ENCODE results near the gene RGS14. TPM values are rescaled to one million over a fixed set of nuclear protein-coding genes. Genes with fewer than 3 reads are reported as not detected.
"Not testable (repeated sequence)": the region's sequence is repeated elsewhere in the genome, so short reads cannot be mapped to it uniquely, and the experiment has no call there.

Gene RGS14
- total RNA-seq, 1 donor from 2014 or later: 16.2 TPM

- intact Hi-C loops (cut with DNase I): no loop called here
- ATAC-seq: no peak
- DNase-seq: no peak
- Histone ChIP-seq H3K36me3 (no peaks in the 10 kb centered on the region), H3K9me3 (no peaks in the 10 kb centered on the region), H3K27me3 (ENCODE audit: low read depth) (no peaks in the 10 kb centered on the region), H3K4me1 (peaks cover 9% of the 10 kb centered on the region), H3K4me3 (no peak overlapping the region), H3K27ac (no peak overlapping the region)
- TF ChIP-seq CTCF (IDR thresholded peaks at IDR 0.05): no peak
Measured at GRCh38 chr5:177410575-177410974, 52.9 kb downstream of the RGS14 start.

- Histone ChIP-seq H3K36me3 (no peaks in the 10 kb centered on the region), H3K9me3 (no peaks in the 10 kb centered on the region), H3K4me1 (peaks cover 12% of the 10 kb centered on the region), H3K27ac (no peak overlapping the region), H3K4me3 (no peak overlapping the region), H3K27me3 (ENCODE audit: low read depth) (no peaks in the 10 kb centered on the region)
- no peak for TF ChIP-seq CTCF (IDR thresholded peaks at IDR 0.05)
- intact Hi-C loops (cut with DNase I): no loop called here
- ATAC-seq: no peak
- DNase-seq: no peak
Measured at GRCh38 chr5:177412603-177413233, 55.0 kb downstream of the RGS14 start.

- no peak overlapping the region for H3K27ac ChIP-seq
- H3K4me1 ChIP-seq: peaks cover 12% of the 10 kb centered on the region
- no peak for ATAC-seq
- no peaks in the 10 kb centered on the region for H3K9me3 ChIP-seq
- no peak for DNase-seq
- H3K36me3 ChIP-seq: no peaks in the 10 kb centered on the region
- TF ChIP-seq CTCF (IDR thresholded peaks at IDR 0.05): no peak
- intact Hi-C loops (cut with DNase I): no loop called here
- no peak overlapping the region for H3K4me3 ChIP-seq
- H3K27me3 ChIP-seq (ENCODE audit: low read depth): no peaks in the 10 kb centered on the region
Measured at GRCh38 chr5:177414481-177414880, 56.8 kb downstream of the RGS14 start.

- intact Hi-C loops (cut with DNase I); H3K4me3 ChIP-seq; H3K27me3 ChIP-seq (ENCODE audit: low read depth); H3K36me3 ChIP-seq; DNase-seq; H3K9me3 ChIP-seq; ATAC-seq: not testable (repeated sequence)
- Histone ChIP-seq H3K4me1 (peaks cover 12% of the 10 kb centered on the region), H3K27ac (peak overlapping the region; percentile 73)
Measured at GRCh38 chr5:177417081-177417480, 59.4 kb downstream of the RGS14 start.

GRCh38 chr5:177419046-177419445, 61.3 kb downstream of the RGS14 start:
- Histone ChIP-seq H3K4me1 (peaks cover 12% of the 10 kb centered on the region), H3K36me3 (no peaks in the 10 kb centered on the region), H3K27me3 (ENCODE audit: low read depth) (no peaks in the 10 kb centered on the region), H3K4me3 (no peak overlapping the region), H3K9me3 (no peaks in the 10 kb centered on the region), H3K27ac (no peak overlapping the region)
- ATAC-seq: peak; percentile 29 to 37
- no peak for TF ChIP-seq CTCF (IDR thresholded peaks at IDR 0.05)
- intact Hi-C loops (cut with DNase I): no loop called here
- DNase-seq: no peak

GRCh38 chr5:177420472-177420871, 62.7 kb downstream of the RGS14 start:
- not testable (repeated sequence) for ATAC-seq, H3K4me3 ChIP-seq

More at GRCh38 chr5:177420472-177420871, 62.7 kb downstream of the RGS14 start:
- H3K27me3 ChIP-seq (ENCODE audit: low read depth); H3K27ac ChIP-seq; H3K36me3 ChIP-seq; intact Hi-C loops (cut with DNase I); H3K9me3 ChIP-seq; DNase-seq: not testable (repeated sequence)
- peaks cover 17% of the 10 kb centered on the region for H3K4me1 ChIP-seq

All from lower lobe of right lung (tissue), 2 donors.